K562 (cell line): ENCODE measurements around the gene XPO6. TPM values are rescaled to one million over a fixed set of nuclear protein-coding genes. Genes with fewer than 3 reads are reported as not detected.

Experiments
- EGR1 ChIP-seq: fragments of 450-650 bp; conservative IDR thresholded peaks from 2 replicates; pipeline ENCODE4 v1.6.1; 2017; ENCODE audit warnings: mild to moderate bottlenecking
- ERF ChIP-seq: fragments of 450-650 bp; formaldehyde crosslinking; IDR thresholded peaks from 2 replicates; pipeline ENCODE4 v1.4.0; 2020; ENCODE audit warnings: mild to moderate bottlenecking, mixed read lengths
- ID3 ChIP-seq, 2 experiments: fragments of 250-450 bp in 1 of 2; fragments of 450-650 bp in 1 of 2; sonication (Bioruptor Pico) in 1 of 2; IDR thresholded peaks; 2 replicates each; pipeline versions ENCODE4 v1.6.1 to v1.8.0; 2016 to 2021; ENCODE audit warnings: mild to moderate bottlenecking in 2 of 2, moderate library complexity in 2 of 2, missing compliant biosample characterization in 1 of 2, missing genetic modification characterization in 1 of 2
- IFI16 ChIP-seq: fragments of 250-450 bp; sonication (Bioruptor Pico); IDR thresholded peaks from 2 replicates; pipeline ENCODE4 v2.1.2; 2022; ENCODE audit warnings: mild to moderate bottlenecking, inconsistent platforms
- KLF16 ChIP-seq: IDR thresholded peaks from 2 replicates; pipeline ENCODE4 v1.6.1; 2016; ENCODE audit warnings: antibody characterized with exemption
- PTTG1 ChIP-seq: fragments of 450-650 bp; IDR thresholded peaks from 2 replicates; pipeline ENCODE4 v1.6.1; 2016; ENCODE audit warnings: low read depth, mild to moderate bottlenecking, missing genetic modification characterization, missing compliant biosample characterization
- TAL1 ChIP-seq: fragments of 450-650 bp; IDR thresholded peaks from 2 replicates; pipeline ENCODE4 v1.6.1; 2016; ENCODE audit warnings: mild to moderate bottlenecking
- polyA plus RNA-seq, 8 experiments: library from polyadenylated mRNA; depleted of rRNA in 4 of 8; stranded (reverse) in 5 of 8; unstranded in 3 of 8; fragments of >200 nt; fragmentation: Nextera tagmentation in 2 of 8; fragmentation: Illumina TruSeq in 1 of 8; extraction: Ambion mirVana in 2 of 8; extraction: Trizol in 1 of 8; gene quantifications; 2 replicates each; pipeline versions ENCODE4 v1.2.1 to v1.2.3, GENCODE V29; 2011 to 2014; ENCODE audit warnings: inconsistent platforms in 1 of 8, missing spikeins in 1 of 8
- total RNA-seq, 7 experiments: library from RNA; depleted of rRNA in 6 of 7; stranded (reverse); fragments of >200 nt in 6 of 7; fragmentation: Illumina TruSeq in 2 of 7; extraction: Trizol in 2 of 7; gene quantifications; 2 replicates each; pipeline versions ENCODE4 v1.2.1 to v1.2.3, GENCODE V29; 2011 to 2021; ENCODE audit warnings: low replicate concordance in 1 of 7
- TF ChIP-seq, protein P1 (sequence below): fragments of 450-650 bp; IDR thresholded peaks from 2 replicates; pipeline ENCODE4 v1.6.1; 2018; ENCODE audit not compliant: partially characterized antibody
- TF ChIP-seq, protein P2 (sequence below): fragments of 450-650 bp; formaldehyde crosslinking; IDR thresholded peaks from 2 replicates; pipeline ENCODE4 v1.4.0; 2022; ENCODE audit warnings: missing genetic modification characterization
- TF ChIP-seq, protein P3 (sequence below): fragments of 450-650 bp; formaldehyde crosslinking; conservative IDR thresholded peaks from 2 replicates; pipeline ENCODE4 v1.4.0; 2022; ENCODE audit warnings: mild to moderate bottlenecking, missing genetic modification characterization

Gene XPO6
- total and polyA plus RNA-seq, 9 of the 15 experiments (the other 6 are each of a cell fraction or from before 2014, with no cell fraction given) = 11.2 to 196 (median 119) TPM

DNA sequence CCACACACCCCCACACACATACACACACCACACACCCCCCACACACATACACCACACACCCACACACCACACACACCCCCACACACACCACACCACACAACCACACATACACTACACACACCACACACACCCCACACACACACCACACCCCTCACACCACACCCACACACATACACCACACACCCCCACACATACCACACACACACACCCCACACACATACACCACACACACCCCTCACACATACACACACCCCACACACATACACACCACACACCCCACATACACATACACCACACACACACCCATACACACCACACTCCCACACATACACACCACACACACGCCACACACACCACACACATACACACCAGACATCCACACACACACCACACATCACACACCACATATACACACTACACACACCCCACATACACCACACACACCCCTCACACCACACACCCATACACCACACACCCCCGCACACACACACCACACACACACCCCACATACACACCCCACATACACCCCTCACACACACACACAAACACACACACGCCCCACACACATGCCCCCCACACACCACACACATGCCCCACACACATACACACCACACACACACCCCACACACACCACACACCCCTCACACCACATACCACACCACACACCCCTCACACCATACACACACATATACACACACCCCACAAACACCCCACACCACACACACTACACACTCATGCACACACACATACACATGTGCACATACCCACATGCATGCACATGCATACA, 122.4 kb downstream of the XPO6 start (continued):
- TF ChIP-seq IFI16 = no peak
- TF ChIP-seq ERF (CRISPR knock-in tag) = no peak
- TF ChIP-seq KLF16 = no peak
- TF ChIP-seq PTTG1 (tag) = no peak
- TF ChIP-seq, protein P1, sequence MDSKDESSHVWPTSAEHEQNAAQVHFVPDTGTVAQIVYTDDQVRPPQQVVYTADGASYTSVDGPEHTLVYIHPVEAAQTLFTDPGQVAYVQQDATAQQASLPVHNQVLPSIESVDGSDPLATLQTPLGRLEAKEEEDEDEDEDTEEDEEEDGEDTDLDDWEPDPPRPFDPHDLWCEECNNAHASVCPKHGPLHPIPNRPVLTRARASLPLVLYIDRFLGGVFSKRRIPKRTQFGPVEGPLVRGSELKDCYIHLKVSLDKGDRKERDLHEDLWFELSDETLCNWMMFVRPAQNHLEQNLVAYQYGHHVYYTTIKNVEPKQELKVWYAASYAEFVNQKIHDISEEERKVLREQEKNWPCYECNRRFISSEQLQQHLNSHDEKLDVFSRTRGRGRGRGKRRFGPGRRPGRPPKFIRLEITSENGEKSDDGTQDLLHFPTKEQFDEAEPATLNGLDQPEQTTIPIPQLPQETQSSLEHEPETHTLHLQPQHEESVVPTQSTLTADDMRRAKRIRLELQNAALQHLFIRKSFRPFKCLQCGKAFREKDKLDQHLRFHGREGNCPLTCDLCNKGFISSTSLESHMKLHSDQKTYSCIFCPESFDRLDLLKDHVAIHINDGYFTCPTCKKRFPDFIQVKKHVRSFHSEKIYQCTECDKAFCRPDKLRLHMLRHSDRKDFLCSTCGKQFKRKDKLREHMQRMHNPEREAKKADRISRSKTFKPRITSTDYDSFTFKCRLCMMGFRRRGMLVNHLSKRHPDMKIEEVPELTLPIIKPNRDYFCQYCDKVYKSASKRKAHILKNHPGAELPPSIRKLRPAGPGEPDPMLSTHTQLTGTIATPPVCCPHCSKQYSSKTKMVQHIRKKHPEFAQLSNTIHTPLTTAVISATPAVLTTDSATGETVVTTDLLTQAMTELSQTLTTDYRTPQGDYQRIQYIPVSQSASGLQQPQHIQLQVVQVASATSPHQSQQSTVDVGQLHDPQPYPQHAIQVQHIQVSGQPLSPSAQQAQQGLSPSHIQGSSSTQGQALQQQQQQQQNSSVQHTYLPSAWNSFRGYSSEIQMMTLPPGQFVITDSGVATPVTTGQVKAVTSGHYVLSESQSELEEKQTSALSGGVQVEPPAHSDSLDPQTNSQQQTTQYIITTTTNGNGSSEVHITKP = no peak
- TF ChIP-seq, protein P2, sequence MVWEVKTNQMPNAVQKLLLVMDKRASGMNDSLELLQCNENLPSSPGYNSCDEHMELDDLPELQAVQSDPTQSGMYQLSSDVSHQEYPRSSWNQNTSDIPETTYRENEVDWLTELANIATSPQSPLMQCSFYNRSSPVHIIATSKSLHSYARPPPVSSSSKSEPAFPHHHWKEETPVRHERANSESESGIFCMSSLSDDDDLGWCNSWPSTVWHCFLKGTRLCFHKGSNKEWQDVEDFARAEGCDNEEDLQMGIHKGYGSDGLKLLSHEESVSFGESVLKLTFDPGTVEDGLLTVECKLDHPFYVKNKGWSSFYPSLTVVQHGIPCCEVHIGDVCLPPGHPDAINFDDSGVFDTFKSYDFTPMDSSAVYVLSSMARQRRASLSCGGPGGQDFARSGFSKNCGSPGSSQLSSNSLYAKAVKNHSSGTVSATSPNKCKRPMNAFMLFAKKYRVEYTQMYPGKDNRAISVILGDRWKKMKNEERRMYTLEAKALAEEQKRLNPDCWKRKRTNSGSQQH = peak; percentile 72
- TF ChIP-seq ID3 (CRISPR knock-in tag; IDR thresholded peaks at IDR 0.05) = no peak
- TF ChIP-seq ID3 (tag; IDR thresholded peaks at IDR 0.05) = no peak
- TF ChIP-seq EGR1 = peak; percentile 51
- no peak for TF ChIP-seq TAL1
- TF ChIP-seq, protein P3, sequence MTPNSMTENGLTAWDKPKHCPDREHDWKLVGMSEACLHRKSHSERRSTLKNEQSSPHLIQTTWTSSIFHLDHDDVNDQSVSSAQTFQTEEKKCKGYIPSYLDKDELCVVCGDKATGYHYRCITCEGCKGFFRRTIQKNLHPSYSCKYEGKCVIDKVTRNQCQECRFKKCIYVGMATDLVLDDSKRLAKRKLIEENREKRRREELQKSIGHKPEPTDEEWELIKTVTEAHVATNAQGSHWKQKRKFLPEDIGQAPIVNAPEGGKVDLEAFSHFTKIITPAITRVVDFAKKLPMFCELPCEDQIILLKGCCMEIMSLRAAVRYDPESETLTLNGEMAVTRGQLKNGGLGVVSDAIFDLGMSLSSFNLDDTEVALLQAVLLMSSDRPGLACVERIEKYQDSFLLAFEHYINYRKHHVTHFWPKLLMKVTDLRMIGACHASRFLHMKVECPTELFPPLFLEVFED (CRISPR knock-in tag) = peak; percentile 45; the same call in 1 of the 2 replicates
